HepG2 (cell line): Measurements from ENCODE around the gene ZCCHC18. TPM values are rescaled to one million over a fixed set of nuclear protein-coding genes. Genes with fewer than 3 reads are reported as not detected.

Experiments used
- ATAC-seq: fragments of 200-7000 bp; cut with Tn5 transposase; 3 replicates; pipeline ENCODE4 v1.9.1; 2020; ENCODE audit warnings: mild to moderate bottlenecking, moderate library complexity
- BruUV-seq: library from RNA; stranded (reverse); fragments of 400-500 nt; replicated peaks from 2 replicates; lab custom pipeline; 2021; lab: Mats Ljungman, UMichigan
- CTCF ChIA-PET: fragments of 300-600 bp; formaldehyde crosslinking; extraction: SDS; loops from one replicate; lab custom pipeline; 2021; ENCODE audit warnings: low total read pairs, inconsistent platforms, low intra/inter-chr PET ratio; lab: Yijun Ruan, JAX
- POLR2A ChIA-PET: fragments of 350-600 bp; sonication (Branson Sonifier 250); formaldehyde crosslinking; loops from one replicate; lab custom pipeline; 2020; ENCODE audit warnings: antibody characterized with exemption, inconsistent platforms; lab: Yijun Ruan, JAX
- DNase-seq: peaks from one replicate; pipeline ENCODE4 v3.0.0-alpha.2; 2015; ENCODE audit warnings: low spot score
- FAIRE-seq: peaks from 3 replicates; lab custom pipeline; 2011; peaks lifted over from hg19 to GRCh38; lab: Jason Lieb, UNC
- H2AFZ ChIP-seq: one replicate; pipeline ENCODE4 v1.6.1; 2011; ENCODE audit warnings: low read length, inconsistent platforms
- H3K27ac ChIP-seq: fragments of 300-600 bp; 3 replicates; pipeline ENCODE4 v1.8.0; 2011; ENCODE audit warnings: mixed run types, mild to moderate bottlenecking, mixed read lengths, low read length, inconsistent platforms; ENCODE audit not compliant: insufficient read depth; ENCODE audit errors: extremely low read length
- H3K27me3 ChIP-seq, 2 experiments: fragments of 200-600 bp in 1 of 2; 2 replicates in 1 of 2; 3 replicates in 1 of 2; pipeline versions ENCODE4 v1.6.0 to v1.8.0; 2011; ENCODE audit warnings: low read length in 2 of 2, mild to moderate bottlenecking in 2 of 2, moderate library complexity in 2 of 2, inconsistent platforms in 1 of 2; ENCODE audit not compliant: insufficient read depth in 2 of 2, control insufficient read depth in 1 of 2
- H3K36me3 ChIP-seq, 2 experiments: fragments of 200-600 bp in 1 of 2; replicated peaks in 1 of 2; 2 replicates in 1 of 2; 3 replicates in 1 of 2; pipeline versions ENCODE4 v1.5.1 to v1.8.0; 2011; ENCODE audit warnings: low read length in 2 of 2, inconsistent platforms in 1 of 2; ENCODE audit not compliant: insufficient read depth in 2 of 2, control insufficient read depth in 1 of 2
- H3K4me1 ChIP-seq: 2 replicates; pipeline ENCODE4 v1.5.1; 2012; ENCODE audit warnings: low read length, inconsistent platforms; ENCODE audit not compliant: insufficient read depth
- H3K4me2 ChIP-seq: 2 replicates; pipeline ENCODE4 v1.6.0; 2011; ENCODE audit warnings: low read depth, low read length, inconsistent platforms
- H3K4me3 ChIP-seq, 3 experiments: fragments of 200-600 bp in 1 of 3; sonication (generic), shearing (Covaris generic) in 1 of 3; replicated peaks in 1 of 3; 2 replicates each; pipeline ENCODE4 v1.5.1; 2011 to 2016; ENCODE audit warnings: low read length in 3 of 3, inconsistent platforms in 2 of 3, low read depth in 2 of 3, mild to moderate bottlenecking in 2 of 3, control low read depth in 1 of 3, mixed read lengths in 1 of 3; ENCODE audit not compliant: insufficient read depth in 1 of 3
- H3K79me2 ChIP-seq: one replicate; pipeline ENCODE4 v1.6.1; 2011; ENCODE audit warnings: low read length, inconsistent platforms; ENCODE audit not compliant: insufficient read depth
- H3K9ac ChIP-seq: 2 replicates; pipeline ENCODE4 v1.6.0; 2011; ENCODE audit warnings: mild to moderate bottlenecking, low read depth, low read length, inconsistent platforms; ENCODE audit not compliant: insufficient read depth
- H3K9me3 ChIP-seq: 2 replicates; pipeline ENCODE4 v1.5.1; 2012; ENCODE audit warnings: mild to moderate bottlenecking, low read length
- H4K20me1 ChIP-seq: 2 replicates; pipeline ENCODE4 v1.6.0; 2011; ENCODE audit warnings: inconsistent platforms, mild to moderate bottlenecking, low read length, moderate library complexity; ENCODE audit not compliant: insufficient read depth
- CTCF ChIP-seq: sonication (generic); formaldehyde crosslinking; IDR thresholded peaks from 2 replicates; pipeline ENCODE4 v1.5.0; 2020; ENCODE audit warnings: mild to moderate bottlenecking, missing genetic modification reagents, moderate library complexity
- FLYWCH1 ChIP-seq: sonication (generic); formaldehyde crosslinking; IDR thresholded peaks from 2 replicates; pipeline ENCODE4 v1.8.1; 2023; ENCODE audit warnings: mild to moderate bottlenecking, missing genetic modification reagents
- MBD4 ChIP-seq: IDR thresholded peaks from 2 replicates; pipeline ENCODE4 v1.6.1; 2012; ENCODE audit warnings: low read length, inconsistent platforms, borderline replicate concordance
- MTF2 ChIP-seq: sonication (generic); formaldehyde crosslinking; IDR thresholded peaks from 2 replicates; pipeline ENCODE4 v1.5.0; 2020; ENCODE audit warnings: missing genetic modification reagents, borderline replicate concordance
- PITX1 ChIP-seq: sonication (generic); formaldehyde crosslinking; IDR thresholded peaks from 2 replicates; pipeline ENCODE4 v1.5.1; 2020; ENCODE audit warnings: mild to moderate bottlenecking, missing genetic modification reagents
- SMC3 ChIP-seq: IDR thresholded peaks from 2 replicates; pipeline ENCODE4 v1.6.1; 2011; ENCODE audit warnings: low read length, improper control_type of control experiment
- STAG1 ChIP-seq: sonication (generic); formaldehyde crosslinking; IDR thresholded peaks from 2 replicates; pipeline ENCODE4 v1.4.0; 2020; ENCODE audit warnings: missing genetic modification reagents
- XBP1 ChIP-seq: sonication (generic); formaldehyde crosslinking; IDR thresholded peaks from 2 replicates; pipeline ENCODE4 v1.5.0; 2020; ENCODE audit warnings: missing genetic modification reagents
- ZBTB20 ChIP-seq: sonication (generic); formaldehyde crosslinking; IDR thresholded peaks from 2 replicates; pipeline ENCODE4 v1.8.1; 2023; ENCODE audit warnings: missing genetic modification reagents, low read depth, mild to moderate bottlenecking, borderline replicate concordance
- ZFX ChIP-seq: sonication (generic); formaldehyde crosslinking; IDR thresholded peaks from 2 replicates; pipeline ENCODE4 v1.4.0; 2020; ENCODE audit warnings: mild to moderate bottlenecking, low read depth, missing genetic modification reagents, moderate library complexity
- ZNF441 ChIP-seq: sonication (generic); formaldehyde crosslinking; IDR thresholded peaks from 2 replicates; pipeline ENCODE4 v1.7.0; 2021; ENCODE audit warnings: missing genetic modification reagents, borderline replicate concordance
- ZNF737 ChIP-seq: sonication (generic); formaldehyde crosslinking; IDR thresholded peaks from 2 replicates; pipeline ENCODE4 v1.5.0; 2020; ENCODE audit warnings: missing genetic modification reagents, mild to moderate bottlenecking, borderline replicate concordance
- ZSCAN12 ChIP-seq: sonication (generic); formaldehyde crosslinking; IDR thresholded peaks from 2 replicates; pipeline ENCODE4 v1.9.0; 2021; ENCODE audit warnings: mild to moderate bottlenecking, missing genetic modification reagents
- WGBS: methylation state at CpG from one replicate; pipeline ENCODE4 v1.1.6; 2017; ENCODE audit warnings: low lambda C conversion rate; 5-methylcytosine and 5-hydroxymethylcytosine counted together
- in situ Hi-C: cut with HindIII; loops from 2 replicates; pipeline ENCODE4 v1.10.0; 2017; ENCODE audit warnings: low pct_unique_long_range_greater_than_20kb; ENCODE audit not compliant: extremely low pct_ligation_motif_present
- intact Hi-C: fragments of 100-400 bp; cut with micrococcal nuclease; formaldehyde crosslinking; loops from one replicate; pipeline ENCODE4 v1.10.0; 2022; ENCODE audit not compliant: unreplicated experiment
- polyA plus RNA-seq, 8 experiments: library from polyadenylated mRNA; depleted of rRNA in 3 of 8; stranded (reverse) in 7 of 8; unstranded in 1 of 8; fragments of >200 nt; fragmentation: Illumina TruSeq in 4 of 8; extraction: Trizol in 4 of 8; gene quantifications; 2 replicates each; pipeline versions ENCODE4 v1.2.1 to v1.2.3, GENCODE V29; 2011 to 2016; ENCODE audit warnings: low read depth in 4 of 8, missing spikeins in 1 of 8, mixed read lengths in 1 of 8; ENCODE audit not compliant: insufficient read depth in 1 of 8
- total RNA-seq, 5 experiments: library from RNA; depleted of rRNA; stranded (reverse); fragments of >200 nt; fragmentation: Illumina TruSeq; extraction: Trizol; gene quantifications; 2 replicates each; pipeline ENCODE4 v1.2.3, GENCODE V29; 2016; ENCODE audit warnings: low read depth in 1 of 5

ZCCHC18 gene
- total and polyA plus RNA-seq, 2 of the 13 experiments (the other 11 are each of a cell fraction or from before 2014, with no cell fraction given), result 0.18 to 0.33 TPM

GRCh38 chrX:104098151-104098808 lies 14.0 kb upstream of the ZCCHC18 start:
- peak; percentile 22 for DNase-seq
- WGBS, result 0% methylated on average over 4 of the region's 4 CpGs
- Histone ChIP-seq H3K9ac (no peak overlapping the region), H3K4me2 (no peak overlapping the region), H3K9me3 (no peaks in the 10 kb centered on the region), H3K27ac (no peak overlapping the region), H3K36me3 (no peaks in the 10 kb centered on the region), H4K20me1 (no peaks in the 10 kb centered on the region)
- intact Hi-C loops, result loop anchor here (1.0 kb wide), 2 partner anchors 15 to 38 kb away; no protein-coding TSS in a partner anchor
- ChIA-PET POLR2A (no interaction called here), CTCF (interaction anchor here (1.2 kb wide), 2 partner anchors 14 to 38 kb away, joined by 3 to 4 read pairs; partner anchors contain the start of gene ZCCHC18)
- peak; percentile 93 for FAIRE-seq
- TF ChIP-seq XBP1 (no peak), CTCF (peak; percentile 59), MBD4 (no peak), PITX1 (no peak), ZBTB20 (CRISPR knock-in tag) (no peak), MTF2 (CRISPR knock-in tag) (no peak), ZSCAN12 (CRISPR knock-in tag) (no peak), ZFX (CRISPR knock-in tag) (no peak), ZNF441 (no peak), FLYWCH1 (CRISPR knock-in tag) (no peak), ZNF737 (no peak), STAG1 (CRISPR knock-in tag) (peak; percentile 31), SMC3 (peak; percentile 49; the same call in 1 of the 2 replicates)
- TF ChIP-seq, all 625 proteins: peak for 3
- no TSS peak for BruUV-seq
- no peak overlapping the region for H3K4me3 ChIP-seq
- no peak overlapping the region for H2AFZ ChIP-seq
- no peaks in the 10 kb centered on the region for H3K4me1 ChIP-seq
- 0 out of 3 replicates have a peak, but pooled peaks have one; percentile 31 for ATAC-seq
- in situ Hi-C loops, result no loop called here
- H3K27me3 ChIP-seq, result no peaks in the 10 kb centered on the region
- H3K79me2 ChIP-seq, result no peaks in the 10 kb centered on the region
